Tibial artery (tissue), 4 donors: ENCODE data around the gene DTYMK.

ENCODE experiments used
- DNase-seq, 2 donors: peaks; one replicate each; pipeline ENCODE4 v3.0.0-alpha.2; 2019
- H3K27ac ChIP-seq, 2 donors: fragments of 200-600 bp; sonication (generic) in 1 of 2; 1 replicate in 1 of 2; 2 replicates in 1 of 2; pipeline ENCODE4 v1.5.1; 2018 to 2019; ENCODE audit warnings: mild to moderate bottlenecking in 1 of 2
- H3K27me3 ChIP-seq, 2 donors: fragments of 200-600 bp; sonication (generic) in 1 of 2; one replicate each; pipeline versions ENCODE4 v1.5.1 to v1.6.0; 2016 to 2019
- H3K36me3 ChIP-seq, 3 donors: fragments of 200-600 bp; sonication (generic) in 2 of 3; one replicate each; pipeline ENCODE4 v1.5.1; 2016 to 2019; ENCODE audit warnings: mild to moderate bottlenecking in 2 of 3
- H3K4me1 ChIP-seq, 4 donors: fragments of 200-600 bp; sonication (generic) in 2 of 4; 1 replicate in 3 of 4; 2 replicates in 1 of 4; pipeline ENCODE4 v1.5.1; 2016 to 2019
- H3K4me3 ChIP-seq, 2 donors: fragments of 200-600 bp; sonication (generic) in 1 of 2; 1 replicate in 1 of 2; 2 replicates in 1 of 2; pipeline ENCODE4 v1.5.1; 2018 to 2019; ENCODE audit warnings: mild to moderate bottlenecking in 2 of 2
- H3K9me3 ChIP-seq, 3 donors: fragments of 200-600 bp; sonication (generic) in 1 of 3; one replicate each; pipeline ENCODE4 v1.5.1; 2016 to 2019
- CTCF ChIP-seq, 2 experiments: fragments of 200-600 bp in 1 of 2; fragments of 450-650 bp in 1 of 2; IDR thresholded peaks; one replicate each; pipeline ENCODE4 v1.5.1; 2017 to 2019; ENCODE audit warnings: antibody characterized with exemption in 2 of 2, mild to moderate bottlenecking in 1 of 2, moderate library complexity in 1 of 2
- intact Hi-C: fragments of 100-400 bp; cut with DNase I; formaldehyde crosslinking; loops from one replicate; pipeline ENCODE4 v1.15.0; 2023; ENCODE audit warnings: low total_unique reads

The DTYMK gene

DNA sequence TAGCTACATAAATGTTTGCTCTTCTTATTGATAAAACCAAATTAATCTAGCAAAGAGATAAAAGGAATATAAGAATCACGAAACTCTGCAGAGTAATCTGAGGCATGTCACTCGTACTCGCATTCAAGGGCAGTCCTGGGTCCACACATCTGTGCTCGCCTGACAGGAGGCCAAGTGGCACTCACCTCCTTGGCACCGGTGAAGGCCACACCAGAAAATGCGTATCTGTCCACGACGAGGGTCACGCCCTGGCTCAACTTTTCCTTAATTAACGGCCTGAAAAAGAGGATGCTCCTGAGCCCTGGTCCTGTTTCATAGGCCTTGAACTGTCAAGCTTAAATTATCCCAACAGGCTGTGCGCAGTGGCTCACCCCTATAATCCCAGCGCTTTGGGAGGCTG lies 6.6 kb downstream of the DTYMK start:
- H3K4me3 ChIP-seq, result no peak overlapping the region
- no peak for TF ChIP-seq CTCF (IDR thresholded peaks at IDR 0.05)
- no peaks in the 10 kb centered on the region for H3K9me3 ChIP-seq
- DNase-seq, result no peak
- H3K4me1 ChIP-seq, result no peaks in the 10 kb centered on the region
- no peaks in the 10 kb centered on the region for H3K27me3 ChIP-seq
- intact Hi-C loops, result loop anchor here (10.0 kb wide), 1 partner anchor 195 kb away; no protein-coding TSS in a partner anchor
- H3K27ac ChIP-seq, result no peak overlapping the region
- H3K36me3 ChIP-seq, result peaks cover 7 to 61% (median 41%) of the 10 kb centered on the region in 3 donors

GRCh38 chr2:241678784-241679540 lies 7.7 kb downstream of the DTYMK start:
- no peak for DNase-seq
- H3K27ac ChIP-seq, result no peak overlapping the region
- no peak for TF ChIP-seq CTCF (IDR thresholded peaks at IDR 0.05)
- H3K4me1 ChIP-seq, result no peaks in the 10 kb centered on the region
- H3K27me3 ChIP-seq, result no peaks in the 10 kb centered on the region
- H3K4me3 ChIP-seq, result no peak overlapping the region
- H3K9me3 ChIP-seq, result no peaks in the 10 kb centered on the region
- intact Hi-C loops, result no loop called here
- peaks cover 7 to 67% (median 41%) of the 10 kb centered on the region in 3 donors for H3K36me3 ChIP-seq

DNA sequence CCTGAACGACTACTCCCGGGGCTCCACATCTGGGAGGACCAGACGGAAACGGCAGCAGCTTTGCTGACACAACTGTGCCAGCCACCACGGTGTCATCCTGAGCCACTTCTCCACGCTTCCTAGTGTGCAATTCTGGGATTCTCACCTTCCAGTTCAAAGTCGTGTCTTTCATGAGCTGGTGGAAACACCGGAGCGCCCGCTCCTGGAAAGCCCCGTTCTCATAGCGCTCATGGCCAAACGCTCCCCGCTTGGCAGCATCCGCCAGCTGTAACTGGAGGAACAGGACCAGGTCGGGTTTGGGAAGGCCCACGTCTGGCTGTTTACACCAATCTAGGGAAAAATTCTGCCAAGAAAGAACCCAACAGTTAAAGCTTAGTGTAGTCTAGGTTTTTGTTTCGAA lies 8.3 kb downstream of the DTYMK start:
- DNase-seq, result no peak
- Histone ChIP-seq H3K27ac (no peak overlapping the region), H3K9me3 (no peaks in the 10 kb centered on the region), H3K4me1 (no peaks in the 10 kb centered on the region), H3K36me3 (peaks cover 7 to 68% (median 41%) of the 10 kb centered on the region in 3 donors), H3K4me3 (no peak overlapping the region), H3K27me3 (no peaks in the 10 kb centered on the region)
- TF ChIP-seq CTCF (IDR thresholded peaks at IDR 0.05), result no peak
- intact Hi-C loops, result no loop called here

DNA sequence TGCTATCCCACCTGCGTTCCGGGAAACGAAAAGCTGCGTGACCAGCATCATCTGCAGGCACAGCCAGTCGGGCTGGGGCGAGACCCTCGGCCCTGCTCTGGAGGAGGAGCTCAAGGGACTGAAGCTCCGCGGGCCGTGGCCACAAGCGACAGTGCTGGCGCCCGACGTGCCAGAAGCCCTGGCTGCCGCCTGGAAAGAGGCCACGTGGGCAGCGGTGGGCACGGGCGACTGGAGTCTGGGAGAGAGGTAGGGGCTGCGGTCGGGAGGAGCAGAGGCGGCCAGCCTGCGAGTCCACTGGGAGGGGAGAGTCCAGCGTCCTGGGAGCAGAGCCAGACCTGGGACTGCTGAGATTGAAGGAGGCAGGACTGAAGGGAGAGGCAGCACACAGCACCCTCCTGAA lies 9.2 kb downstream of the DTYMK start:
- intact Hi-C loops, result no loop called here
- no peak overlapping the region for H3K4me3 ChIP-seq
- TF ChIP-seq CTCF (IDR thresholded peaks at IDR 0.05), result no peak
- no peaks in the 10 kb centered on the region for H3K4me1 ChIP-seq
- no peaks in the 10 kb centered on the region for H3K27me3 ChIP-seq
- peaks cover 10 to 77% (median 48%) of the 10 kb centered on the region in 3 donors for H3K36me3 ChIP-seq
- no peaks in the 10 kb centered on the region for H3K9me3 ChIP-seq
- no peak for DNase-seq
- H3K27ac ChIP-seq, result no peak overlapping the region

GRCh38 chr2:241676665-241677064 lies 9.9 kb downstream of the DTYMK start:
- H3K4me1 ChIP-seq, result no peaks in the 10 kb centered on the region
- DNase-seq, result no peak
- no peak overlapping the region for H3K27ac ChIP-seq
- no peak for TF ChIP-seq CTCF (IDR thresholded peaks at IDR 0.05)
- no peaks in the 10 kb centered on the region for H3K9me3 ChIP-seq
- H3K4me3 ChIP-seq, result no peak overlapping the region
- no peaks in the 10 kb centered on the region for H3K27me3 ChIP-seq
- H3K36me3 ChIP-seq, result peaks cover 17 to 80% (median 55%) of the 10 kb centered on the region in 3 donors
- intact Hi-C loops, result no loop called here
